Vagina (tissue), 2 donors: Measurements from ENCODE around the gene NFATC3. TPM values are rescaled to one million over a fixed set of nuclear protein-coding genes. Genes with fewer than 3 reads are reported as not detected.

Source experiments
- DNase-seq, 2 donors: peaks; one replicate each; pipeline ENCODE4 v3.0.0-alpha.2; 2017; ENCODE audit errors: extremely low spot score in 2 of 2
- H3K27ac ChIP-seq: fragments of 200-600 bp; sonication (generic); one replicate; pipeline ENCODE4 v1.5.1; 2019
- H3K27me3 ChIP-seq: fragments of 200-600 bp; sonication (generic); one replicate; pipeline ENCODE4 v1.5.1; 2019
- H3K36me3 ChIP-seq, 2 donors: fragments of 200-600 bp; sonication (generic); one replicate each; pipeline ENCODE4 v1.5.1; 2017 to 2019
- H3K4me1 ChIP-seq: fragments of 200-600 bp; sonication (generic); one replicate; pipeline ENCODE4 v1.5.1; 2019
- H3K4me3 ChIP-seq, 2 donors: fragments of 200-600 bp; sonication (generic); 1 replicate in 1 of 2; 2 replicates in 1 of 2; pipeline ENCODE4 v1.5.1; 2016 to 2019
- H3K9me3 ChIP-seq: fragments of 200-600 bp; sonication (generic); one replicate; pipeline ENCODE4 v1.5.1; 2019
- CTCF ChIP-seq, 3 experiments: fragments of 450-650 bp in 2 of 3; fragments of 200-600 bp in 1 of 3; sonication (generic) in 1 of 3; IDR thresholded peaks; one replicate each; pipeline ENCODE4 v1.5.1; 2017 to 2019; ENCODE audit warnings: antibody characterized with exemption in 3 of 3, mild to moderate bottlenecking in 2 of 3, moderate library complexity in 2 of 3
- POLR2A ChIP-seq, 2 donors: fragments of 450-650 bp; IDR thresholded peaks; one replicate each; pipeline ENCODE4 v1.6.1; 2017; ENCODE audit warnings: antibody characterized with exemption in 2 of 2, mild to moderate bottlenecking in 2 of 2, moderate library complexity in 2 of 2
- POLR2AphosphoS5 ChIP-seq, 2 donors: sonication (generic); formaldehyde crosslinking; IDR thresholded peaks; one replicate each; pipeline ENCODE4 v1.9.0; 2017; ENCODE audit warnings: antibody characterized with exemption in 2 of 2, mild to moderate bottlenecking in 2 of 2, low read depth in 1 of 2; ENCODE audit not compliant: insufficient read depth in 1 of 2
- intact Hi-C: fragments of 100-400 bp; cut with DNase I; formaldehyde crosslinking; loops from one replicate; pipeline ENCODE4 v1.15.1; 2023
- microRNA-seq: library from miRNA; unstranded; fragments of <30 nt; microRNA quantifications from one replicate; pipeline ENCODE4, GENCODE V29; 2017; ENCODE audit warnings: borderline number of aligned reads, borderline replicate concordance
- small RNA-seq: library from RNA; depleted of rRNA; stranded (forward); fragments of <200 nt; gene quantifications from one replicate; pipeline ENCODE3, GENCODE V24; 2016
- total RNA-seq: library from RNA; depleted of rRNA; stranded (reverse); fragments of >200 nt; gene quantifications from one replicate; pipeline ENCODE4 v1.2.3, GENCODE V29; 2016

Gene NFATC3
- total RNA-seq, 1 donor from 2014 or later, result 51.8 TPM

GRCh38 chr16:68275611-68276191 lies 190.5 kb downstream of the NFATC3 start:
- no peak for DNase-seq
- intact Hi-C loops, result no loop called here
- Histone ChIP-seq H3K27me3 (no peaks in the 10 kb centered on the region), H3K9me3 (no peaks in the 10 kb centered on the region), H3K4me3 (no peak overlapping the region), H3K36me3 (peaks cover 0 to 10% of the 10 kb centered on the region in 2 donors), H3K27ac (no peak overlapping the region), H3K4me1 (peaks cover 28% of the 10 kb centered on the region)
- no peak for TF ChIP-seq CTCF (IDR thresholded peaks at IDR 0.05)
- no peak for TF ChIP-seq POLR2A (IDR thresholded peaks at IDR 0.05)
- no peak for TF ChIP-seq POLR2AphosphoS5 (IDR thresholded peaks at IDR 0.05; ENCODE audit: insufficient read depth in 1 of 2, low read depth in 1 of 2)

- TF ChIP-seq POLR2A (IDR thresholded peaks at IDR 0.05) (no peak), CTCF (IDR thresholded peaks at IDR 0.05) (no peak), POLR2AphosphoS5 (IDR thresholded peaks at IDR 0.05; ENCODE audit: insufficient read depth in 1 of 2, low read depth in 1 of 2) (no peak)
- no peak for DNase-seq
- no peaks in the 10 kb centered on the region for H3K9me3 ChIP-seq
- peaks cover 0 to 10% of the 10 kb centered on the region in 2 donors for H3K36me3 ChIP-seq
- intact Hi-C loops, result no loop called here
- H3K27me3 ChIP-seq, result no peaks in the 10 kb centered on the region
- H3K4me1 ChIP-seq, result peaks cover 27% of the 10 kb centered on the region
- H3K27ac ChIP-seq, result peak overlapping the region; percentile 6
- H3K4me3 ChIP-seq, result no peak overlapping the region
Observed at GRCh38 chr16:68276223-68276622, 191.1 kb downstream of the NFATC3 start.

Small RNA genes lying within 50 kb of the gene (microRNA-seq; reads per million reads assigned to microRNA genes)
- gene MIR6773, result not detected

Small RNA genes lying within 50 kb of the gene (small RNA-seq; reads per million reads assigned to genes)
- gene RF00019, result not detected
- gene RF00554, result not detected

Other genes with a start within 250 kb of the NFATC3 start
- gene THAP11, start 243.1 kb upstream of the NFATC3 start, total RNA-seq, result 50.6 TPM
- 131 TPM for gene NUTF2, start 238.4 kb upstream of the NFATC3 start, total RNA-seq
- gene CENPT, start 237.7 kb upstream of the NFATC3 start, total RNA-seq, result 57.7 TPM
- gene EDC4, start 212.3 kb upstream of the NFATC3 start, total RNA-seq, result 71.9 TPM
- not detected for gene NRN1L, start 200.5 kb upstream of the NFATC3 start, total RNA-seq
- 17.4 TPM for gene PSKH1, start 192.1 kb upstream of the NFATC3 start, total RNA-seq
- 3.2 TPM for gene CTRL, start 153.5 kb upstream of the NFATC3 start, total RNA-seq
- gene PSMB10, start 148.5 kb upstream of the NFATC3 start, total RNA-seq, result 45.2 TPM
- gene LCAT, start 141.2 kb upstream of the NFATC3 start, total RNA-seq, result 33.4 TPM
- 43.2 TPM for gene SLC12A4, start 116.7 kb upstream of the NFATC3 start, total RNA-seq
- gene DPEP3, start 104.9 kb upstream of the NFATC3 start, total RNA-seq, result not detected
- gene DPEP2, start 85.9 kb upstream of the NFATC3 start, total RNA-seq, result 2.0 TPM
- not detected for gene DPEP2NB, start 69.5 kb upstream of the NFATC3 start, total RNA-seq
- gene DDX28, start 62.1 kb upstream of the NFATC3 start, total RNA-seq, result 17.7 TPM
- gene DUS2, start 62.1 kb upstream of the NFATC3 start, total RNA-seq, result 11.5 TPM
- 71.0 TPM for gene ESRP2, start 150.8 kb downstream of the NFATC3 start, total RNA-seq
- 18.2 TPM for gene PLA2G15, start 160.0 kb downstream of the NFATC3 start, total RNA-seq
- gene SLC7A6, start 179.2 kb downstream of the NFATC3 start, total RNA-seq, result 35.1 TPM
- gene SLC7A6OS, start 225.6 kb downstream of the NFATC3 start, total RNA-seq, result 15.5 TPM
- gene PRMT7, start 225.6 kb downstream of the NFATC3 start, total RNA-seq, result 47.9 TPM